HK-2 (cell line): Measurements from ENCODE around the gene HERC2.
"Not testable (repeated sequence)": the region's sequence is repeated elsewhere in the genome, so short reads cannot be mapped to it uniquely, and the experiment has no call there.

ENCODE experiments used
- DNase-seq: peaks from one replicate; pipeline ENCODE4 v3.0.0-alpha.2; 2018; ENCODE audit not compliant: unreplicated experiment

HERC2 gene

GRCh38 chr15:28131400-28131799 lies 190.6 kb downstream of the HERC2 start:
- DNase-seq, result no peak

- DNase-seq, result no peak
Measured at GRCh38 chr15:28130651-28131050, 191.3 kb downstream of the HERC2 start.

- DNase-seq, result no peak
Measured at GRCh38 chr15:28129231-28129848, 192.6 kb downstream of the HERC2 start.

GRCh38 chr15:28128031-28128430 lies 193.9 kb downstream of the HERC2 start:
- DNase-seq, result no peak

- no peak for DNase-seq
Measured at GRCh38 chr15:28127036-28127435, 194.9 kb downstream of the HERC2 start.

- no peak for DNase-seq
Measured at GRCh38 chr15:28125673-28126651, 196.0 kb downstream of the HERC2 start.

GRCh38 chr15:28124841-28125240 lies 197.1 kb downstream of the HERC2 start:
- no peak for DNase-seq

- peak; percentile 68 for DNase-seq
Measured at GRCh38 chr15:28123408-28124023, 198.5 kb downstream of the HERC2 start.

GRCh38 chr15:28122038-28122949 lies 199.7 kb downstream of the HERC2 start:
- no peak for DNase-seq

GRCh38 chr15:28121577-28121976 lies 200.4 kb downstream of the HERC2 start:
- DNase-seq, result not testable (repeated sequence)

GRCh38 chr15:28120359-28120640 lies 201.7 kb downstream of the HERC2 start:
- no peak for DNase-seq

- no peak for DNase-seq
Measured at GRCh38 chr15:28118531-28118930, 203.4 kb downstream of the HERC2 start.

- DNase-seq, result no peak
Measured at GRCh38 chr15:28118083-28118482, 203.9 kb downstream of the HERC2 start.

GRCh38 chr15:28117432-28117990 lies 204.5 kb downstream of the HERC2 start:
- DNase-seq, result no peak

- no peak for DNase-seq
Measured at GRCh38 chr15:28116521-28117431, 205.2 kb downstream of the HERC2 start.

- DNase-seq, result no peak
Measured at GRCh38 chr15:28115871-28116270, 206.1 kb downstream of the HERC2 start.

- DNase-seq, result no peak
Measured at GRCh38 chr15:28114721-28115622, 207.0 kb downstream of the HERC2 start.

- DNase-seq, result no peak
Measured at GRCh38 chr15:28114114-28114455, 207.9 kb downstream of the HERC2 start.

GRCh38 chr15:28113394-28114113 lies 208.4 kb downstream of the HERC2 start:
- DNase-seq, result no peak
